GM21381 (cell line): ENCODE data around the gene SERPINA1.
A peak's percentile ranks its signal among the peaks of the same experiment; 100 is the strongest.

Experiments
- ATAC-seq: cut with Tn5 transposase; IDR thresholded peaks from one replicate; pipeline ENCODE4 v1.9.1; 2021; ENCODE audit warnings: mild to moderate bottlenecking, moderate library complexity; ENCODE audit not compliant: unreplicated experiment

Gene SERPINA1

DNA sequence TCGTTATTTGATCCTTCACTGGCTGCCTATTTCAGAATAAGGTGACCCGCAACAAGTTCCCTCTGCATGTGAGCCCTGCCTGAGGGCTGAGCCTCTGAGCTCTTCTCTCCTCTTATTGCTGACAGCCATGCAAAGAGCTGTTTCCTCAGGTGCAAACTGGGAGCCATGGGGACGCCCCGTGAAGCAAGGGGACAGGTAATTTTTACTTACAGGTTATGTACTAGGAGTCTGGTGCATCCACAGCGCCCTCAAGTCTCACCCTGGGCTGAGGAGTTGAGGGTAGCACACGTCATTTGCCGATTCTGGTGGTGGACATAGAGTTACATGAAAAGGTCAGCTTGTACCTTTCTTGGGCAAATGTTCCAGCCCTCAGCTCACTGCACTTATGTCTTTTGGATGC is 39.1 kb downstream of the SERPINA1 start:
- no peak for ATAC-seq

DNA sequence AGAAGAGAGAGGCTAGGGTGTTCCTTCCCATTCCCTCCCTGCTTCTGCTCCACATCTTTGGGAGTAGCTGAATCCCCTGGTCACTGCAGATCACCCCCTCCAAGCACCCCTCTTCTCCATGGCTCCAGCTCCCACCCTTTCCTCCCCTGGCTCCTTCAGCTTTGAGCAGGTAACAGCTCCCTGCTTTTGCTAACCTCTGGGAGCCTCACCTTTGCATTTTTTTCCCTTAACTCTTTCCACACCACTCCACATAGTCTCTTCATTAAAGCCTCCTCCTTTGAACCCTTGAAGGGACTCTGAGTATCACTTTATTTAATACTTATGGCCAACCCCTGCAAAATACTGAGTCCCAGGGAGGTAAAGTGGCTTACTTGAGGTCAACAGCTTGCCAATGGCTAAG is 39.6 kb downstream of the SERPINA1 start:
- no peak for ATAC-seq

DNA sequence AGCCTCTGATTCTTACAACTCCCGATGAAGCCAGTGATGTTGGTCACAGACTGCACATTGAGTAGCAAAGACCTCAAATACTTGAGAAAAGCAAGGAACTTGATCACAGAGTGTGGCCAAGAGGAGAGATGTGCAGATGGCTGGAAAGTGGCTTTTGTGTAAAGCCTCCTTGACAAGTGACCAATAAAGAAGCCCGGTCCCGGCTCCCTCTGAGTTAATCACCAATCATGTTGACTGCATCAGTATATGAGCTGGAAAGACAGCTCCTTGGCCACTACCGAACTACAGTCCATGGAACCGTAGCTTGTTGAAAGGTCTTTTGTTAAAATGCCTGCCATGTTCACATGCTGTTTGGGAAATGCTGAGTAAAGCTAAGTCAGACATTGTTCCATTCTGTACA is 41.6 kb downstream of the SERPINA1 start:
- no peak for ATAC-seq

DNA sequence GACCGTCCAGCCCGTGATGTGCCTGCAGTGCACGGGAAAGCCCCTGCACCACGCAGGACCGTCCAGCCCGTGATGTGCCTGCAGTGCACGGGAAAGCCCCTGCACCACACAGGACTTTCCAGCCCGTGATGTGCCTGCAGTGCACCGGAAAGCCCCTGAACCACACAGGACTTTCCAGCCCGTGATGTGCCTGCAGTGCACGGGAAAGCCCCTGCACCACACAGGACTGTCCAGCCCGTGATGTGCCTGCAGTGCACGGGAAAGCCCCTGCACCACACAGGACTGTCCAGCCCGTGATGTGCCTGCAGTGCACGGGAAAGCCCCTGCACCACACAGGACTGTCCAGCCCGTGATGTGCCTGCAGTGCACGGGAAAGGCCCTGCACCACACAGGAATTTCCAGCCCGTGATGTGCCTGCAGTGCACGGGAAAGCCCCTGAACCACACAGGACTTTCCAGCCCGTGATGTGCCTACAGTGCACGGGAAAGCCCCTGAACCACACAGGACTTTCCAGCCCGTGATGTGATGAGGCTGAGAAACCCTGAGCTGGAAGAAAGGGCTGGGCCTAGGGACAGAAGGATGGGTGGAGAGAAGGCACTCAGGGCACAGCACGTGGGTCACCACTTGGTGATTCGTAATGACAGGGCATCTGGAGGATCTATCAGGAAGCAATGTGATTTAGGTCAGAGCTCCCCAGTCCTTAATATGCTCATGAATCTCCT is 42.2 kb downstream of the SERPINA1 start:
- ATAC-seq, result peak; percentile 57

DNA sequence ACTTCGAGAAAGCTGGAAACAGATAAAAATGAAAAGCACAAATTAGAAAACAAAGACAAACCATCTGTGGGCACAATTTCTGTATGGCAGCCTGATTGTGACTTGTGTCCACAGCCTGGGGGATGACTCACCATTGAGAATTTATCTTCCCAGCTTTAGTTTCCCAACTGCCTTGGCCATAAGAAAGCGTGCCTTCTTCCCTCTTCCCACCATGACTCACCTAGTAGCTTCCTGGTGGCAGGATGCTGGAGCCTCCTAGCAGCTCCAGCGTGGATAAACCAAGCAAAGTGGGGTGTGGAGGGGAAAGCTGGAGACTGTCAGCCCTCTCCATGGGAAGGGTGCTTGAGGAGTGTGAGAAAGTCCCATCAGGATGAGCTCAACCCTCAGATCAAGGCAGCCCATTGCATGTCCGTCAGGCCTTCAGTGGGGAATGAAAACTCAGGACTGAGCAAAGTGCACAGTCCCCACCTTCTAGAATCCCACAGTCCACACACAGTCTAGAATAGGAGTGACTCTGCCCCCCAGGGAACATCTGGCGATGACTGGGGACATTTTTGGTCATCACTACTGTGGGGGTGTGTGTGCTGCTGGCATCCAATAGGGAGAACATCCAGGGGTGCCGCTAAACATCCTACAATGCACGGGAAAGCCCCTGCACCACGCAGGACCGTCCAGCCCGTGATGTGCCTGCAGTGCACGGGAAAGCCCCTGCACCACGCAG is 42.9 kb downstream of the SERPINA1 start:
- ATAC-seq, result no peak

DNA sequence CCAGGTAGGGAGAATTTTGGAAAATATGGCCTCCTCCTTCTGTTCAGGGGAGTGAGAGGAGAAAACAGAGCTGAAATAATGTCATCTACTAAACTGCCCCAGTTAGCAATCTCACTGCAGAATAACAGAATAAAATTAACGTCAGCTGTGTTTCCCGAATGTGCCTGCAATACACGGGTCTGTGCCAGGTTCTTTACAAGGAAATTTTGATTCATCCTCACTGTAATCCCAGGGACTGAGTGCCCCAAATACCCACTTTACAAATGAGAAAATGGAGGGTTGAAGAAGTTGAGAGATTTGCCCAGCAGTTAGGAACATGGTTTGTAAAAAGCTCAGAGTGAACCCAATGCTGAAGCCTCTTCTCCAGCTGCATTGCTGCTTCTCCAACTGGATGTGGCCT is 44.0 kb downstream of the SERPINA1 start:
- no peak for ATAC-seq

DNA sequence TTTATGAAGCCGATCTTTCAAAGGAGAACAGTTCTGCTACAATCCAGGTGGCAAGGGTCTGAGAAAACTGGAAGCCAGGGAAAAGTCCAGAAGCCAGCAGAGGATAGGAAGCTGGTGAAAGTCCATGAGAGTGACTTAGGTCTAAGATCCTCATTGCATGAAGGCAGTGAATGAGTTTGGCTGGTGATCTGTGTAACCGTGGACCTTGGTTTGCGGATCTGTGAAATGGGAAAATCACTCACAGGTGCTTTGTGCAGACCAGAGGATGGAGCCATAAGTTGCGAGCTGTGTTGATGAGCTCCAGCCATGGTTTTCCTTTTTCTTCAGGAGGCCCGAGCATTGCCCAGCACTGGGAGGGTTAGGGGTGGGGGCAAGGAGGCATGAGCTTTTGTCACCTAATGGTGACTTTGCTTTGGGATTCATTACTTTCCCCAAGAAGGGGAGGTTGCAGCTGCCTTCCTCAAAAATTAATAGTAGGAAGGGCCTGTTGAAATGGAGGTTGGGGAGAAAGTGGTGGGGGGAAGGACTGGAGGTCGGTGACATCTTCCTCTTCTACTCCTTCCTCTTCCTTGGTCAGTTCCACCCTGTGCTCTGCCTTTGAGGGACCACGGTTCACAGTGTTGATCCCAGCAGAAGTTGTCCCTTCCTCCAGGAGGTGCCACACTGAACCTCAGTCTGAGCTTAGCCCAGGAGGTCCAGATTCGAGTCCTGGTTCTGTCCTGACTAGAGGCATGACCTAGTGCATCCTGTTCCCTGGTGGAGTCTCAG is 45.0 kb downstream of the SERPINA1 start:
- ATAC-seq, result no peak

DNA sequence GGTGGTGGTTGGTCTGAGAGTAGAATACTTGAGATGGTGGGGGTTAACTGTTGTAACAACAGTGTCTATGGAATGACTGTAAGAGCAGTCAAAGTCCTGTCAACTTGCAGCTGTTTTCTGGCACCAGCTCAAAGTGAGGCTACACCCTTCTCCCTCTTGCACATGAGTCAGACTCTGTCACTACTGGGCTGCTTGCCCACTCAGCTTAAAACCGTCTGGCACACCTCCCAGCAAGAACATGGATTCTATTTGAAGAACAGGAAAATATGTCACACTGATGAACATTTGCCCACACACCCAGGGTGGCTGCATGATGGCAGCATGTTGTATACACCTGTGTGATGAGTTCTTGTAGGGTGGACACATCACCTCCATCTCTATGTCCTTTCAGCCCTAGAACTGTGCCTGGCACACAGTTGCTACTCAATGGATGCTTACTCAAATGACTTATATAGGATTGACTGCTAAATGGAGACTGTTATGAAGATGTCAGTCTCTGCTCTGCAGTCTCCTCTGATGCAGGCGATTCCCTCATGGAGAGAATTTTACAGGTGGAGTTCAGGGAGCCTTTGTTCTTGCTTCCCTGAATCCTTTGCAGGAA is 46.0 kb downstream of the SERPINA1 start:
- ATAC-seq, result no peak

DNA sequence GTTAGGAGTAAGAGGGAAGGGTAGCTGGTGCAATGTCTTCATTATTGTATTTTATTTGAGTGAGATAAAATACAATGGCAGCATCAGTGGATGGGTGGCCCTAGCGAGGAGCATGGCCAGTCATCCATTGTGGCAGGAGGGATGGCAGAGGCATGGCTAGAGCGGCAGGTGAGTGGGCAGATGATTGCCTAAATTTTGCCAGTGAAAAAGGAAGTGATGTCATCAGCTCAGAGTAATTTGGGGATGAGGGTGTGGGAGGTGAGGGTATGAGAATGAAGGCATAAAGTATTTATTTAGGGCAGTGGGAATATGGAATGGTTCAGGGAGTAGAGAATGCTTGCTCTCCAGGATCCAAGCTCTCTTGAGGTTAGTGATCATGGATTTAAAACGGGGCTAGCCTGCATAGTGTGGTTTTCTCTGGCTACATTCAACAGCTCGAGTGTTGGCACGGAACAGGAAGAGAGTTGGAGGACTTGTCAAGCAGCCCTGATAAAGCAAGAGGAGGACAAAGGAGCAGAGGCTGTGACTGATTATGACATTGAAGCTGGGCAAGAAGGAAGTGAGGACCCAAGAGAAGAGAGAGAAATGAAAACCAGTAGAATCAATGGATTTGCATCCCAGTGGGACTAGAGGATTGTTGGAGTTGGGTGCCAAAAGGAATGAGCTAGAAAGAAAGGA is 46.6 kb downstream of the SERPINA1 start:
- ATAC-seq, result no peak

DNA sequence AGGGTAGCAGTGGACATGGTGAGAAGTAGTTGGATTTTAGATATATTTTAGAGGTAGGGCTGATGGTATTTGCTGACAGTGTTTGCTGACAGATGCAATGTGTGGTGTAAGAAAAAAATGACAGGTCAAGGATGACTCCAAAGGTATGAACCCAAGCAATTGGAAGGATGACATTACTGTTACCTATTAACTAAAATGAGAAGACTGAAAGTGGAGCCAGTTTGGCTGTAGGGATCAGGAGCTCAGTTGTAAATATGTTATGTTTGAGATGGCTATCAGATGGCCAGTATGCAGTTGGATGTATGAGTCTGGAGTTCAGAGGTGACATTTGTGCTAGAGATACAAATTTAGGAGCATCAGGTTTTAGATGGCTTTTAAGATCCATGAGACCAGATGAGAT is 47.9 kb downstream of the SERPINA1 start:
- ATAC-seq, result no peak

DNA sequence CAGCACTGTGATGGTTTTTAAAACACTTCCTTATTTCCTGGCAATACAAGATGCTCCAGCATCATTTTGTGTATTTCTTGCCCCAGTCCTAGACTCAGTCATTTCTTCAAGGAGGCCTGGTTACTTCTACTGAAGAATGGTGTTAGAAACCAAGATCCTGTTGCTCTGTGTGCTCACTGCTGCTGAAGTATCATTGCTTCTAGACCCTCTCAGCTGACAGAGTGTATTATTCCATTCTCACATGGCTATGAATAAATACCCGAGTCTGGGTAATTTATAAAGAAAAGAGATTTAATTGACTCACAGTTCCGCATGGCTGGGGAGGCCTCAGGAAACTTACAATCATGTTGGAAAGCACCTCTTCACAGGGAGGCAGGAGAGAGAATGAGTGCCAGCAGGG is 50.4 kb downstream of the SERPINA1 start:
- ATAC-seq, result no peak

DNA sequence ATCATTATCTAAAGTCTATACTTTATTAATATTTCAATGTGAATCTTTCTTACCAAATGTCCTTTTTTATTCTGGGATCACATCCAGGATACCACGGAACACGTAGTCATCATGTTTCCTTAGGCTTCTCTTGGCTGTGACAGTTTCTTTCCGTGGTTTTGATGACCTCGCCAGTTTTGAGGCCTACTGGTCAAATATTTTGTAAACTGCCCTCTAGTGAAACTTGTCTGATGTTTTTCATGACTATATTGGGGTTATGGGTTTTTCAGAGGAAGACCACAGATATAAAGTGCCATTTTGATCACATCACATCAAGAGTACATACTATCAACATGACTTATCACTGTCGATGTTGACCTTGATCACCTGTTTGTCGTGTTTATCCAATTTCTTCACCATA is 51.1 kb downstream of the SERPINA1 start:
- ATAC-seq, result no peak

DNA sequence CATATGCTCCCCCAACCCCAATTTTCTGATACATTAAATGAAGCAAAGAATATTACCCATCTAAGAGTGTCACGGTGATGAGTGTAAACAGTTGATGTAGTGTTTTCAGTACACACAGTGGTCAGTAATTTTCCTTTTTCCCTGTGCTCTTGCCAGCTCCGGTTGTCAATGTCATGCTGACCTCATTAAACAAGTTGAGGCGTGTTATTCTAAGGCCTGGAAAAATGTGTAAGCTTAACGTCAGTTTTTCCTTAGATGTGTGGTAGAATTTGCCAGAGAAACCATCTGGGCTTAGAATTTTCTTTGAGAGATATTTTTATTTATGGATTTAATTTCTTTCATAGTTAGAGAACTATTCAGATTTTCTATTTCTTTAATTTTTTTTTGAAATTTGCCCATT is 53.5 kb downstream of the SERPINA1 start:
- ATAC-seq, result no peak

DNA sequence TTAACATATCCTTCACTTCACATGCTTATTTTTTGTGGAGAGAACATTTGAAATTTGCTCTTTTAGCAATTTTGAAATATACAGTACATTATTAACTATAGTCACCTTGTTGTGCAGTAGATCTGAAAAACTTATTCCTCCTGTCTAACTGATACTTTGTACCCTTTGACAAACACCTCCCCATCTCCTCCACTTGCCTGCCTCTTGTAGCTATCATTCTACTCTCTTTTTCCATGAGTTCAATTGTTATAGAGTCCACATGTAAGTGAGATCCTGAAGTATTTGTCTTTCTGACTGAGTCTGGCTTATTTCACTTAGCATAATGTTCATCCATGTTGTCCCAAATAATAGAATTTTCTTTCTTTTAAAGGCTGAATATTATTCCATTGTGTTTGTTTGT is 55.8 kb downstream of the SERPINA1 start:
- no peak for ATAC-seq

DNA sequence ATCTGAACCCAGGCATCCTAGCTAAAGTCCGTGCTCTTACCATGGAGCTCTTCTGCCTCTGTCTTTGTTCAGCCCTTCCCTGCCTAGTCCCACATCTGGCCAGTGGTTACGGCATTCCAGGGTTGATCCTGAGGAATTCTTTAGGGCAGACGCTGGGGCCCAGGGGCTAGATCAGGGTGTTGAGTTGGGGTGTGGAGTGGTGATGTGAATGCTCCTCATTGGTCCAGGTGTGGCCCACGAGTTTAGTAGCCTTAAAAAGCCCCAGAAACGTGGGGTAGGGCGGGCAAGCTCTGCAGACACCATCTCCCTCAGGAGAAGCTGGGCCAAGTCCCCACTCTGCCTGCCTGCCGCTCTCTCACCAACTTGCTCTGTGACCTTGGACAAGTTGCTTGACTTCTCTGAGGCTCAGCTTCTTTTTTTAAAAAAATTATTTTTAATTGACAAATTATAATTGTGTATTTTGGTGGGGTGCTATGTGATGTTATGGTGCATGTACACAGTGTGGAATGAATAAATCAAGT is 56.3 kb downstream of the SERPINA1 start:
- no peak for ATAC-seq

DNA sequence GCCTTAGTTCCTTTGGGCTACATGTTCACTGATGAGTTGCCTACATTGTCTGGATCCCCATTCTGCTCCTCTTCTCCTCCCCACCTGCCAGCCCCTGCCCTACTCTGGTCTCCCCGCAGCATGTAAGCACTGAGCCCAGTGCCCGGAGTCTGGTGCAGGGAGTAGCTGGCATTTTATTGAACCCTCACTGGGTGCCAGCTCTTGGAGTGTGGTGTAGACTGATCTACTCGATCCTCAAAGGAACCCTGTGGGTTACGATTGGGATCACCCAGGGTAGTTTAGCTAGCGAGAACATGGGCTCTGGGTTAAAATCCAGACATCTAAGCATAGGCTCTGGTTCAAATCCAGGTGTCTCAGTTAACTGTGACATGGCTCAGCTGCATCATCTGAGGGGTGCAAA is 56.9 kb downstream of the SERPINA1 start:
- ATAC-seq, result no peak

DNA sequence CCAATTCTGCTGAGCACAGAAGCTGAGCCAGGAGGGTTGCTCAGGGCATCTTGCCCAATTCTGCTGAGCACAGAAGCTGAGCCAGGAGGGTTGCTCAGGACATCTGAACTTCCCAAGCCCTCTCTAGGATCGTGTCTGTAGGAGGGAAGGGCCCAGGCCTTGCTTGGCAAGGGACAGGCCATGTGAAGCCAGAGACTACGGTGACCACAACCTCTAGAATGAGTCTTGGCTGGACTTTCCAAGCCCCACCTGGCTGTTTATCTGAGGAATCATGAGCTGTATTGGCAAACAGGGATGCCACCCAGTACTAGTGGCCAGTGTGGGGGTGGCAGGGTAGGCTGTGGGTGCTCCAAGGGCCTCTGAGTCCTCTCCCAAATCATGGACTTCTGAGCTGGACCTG is 57.5 kb downstream of the SERPINA1 start:
- no peak for ATAC-seq

DNA sequence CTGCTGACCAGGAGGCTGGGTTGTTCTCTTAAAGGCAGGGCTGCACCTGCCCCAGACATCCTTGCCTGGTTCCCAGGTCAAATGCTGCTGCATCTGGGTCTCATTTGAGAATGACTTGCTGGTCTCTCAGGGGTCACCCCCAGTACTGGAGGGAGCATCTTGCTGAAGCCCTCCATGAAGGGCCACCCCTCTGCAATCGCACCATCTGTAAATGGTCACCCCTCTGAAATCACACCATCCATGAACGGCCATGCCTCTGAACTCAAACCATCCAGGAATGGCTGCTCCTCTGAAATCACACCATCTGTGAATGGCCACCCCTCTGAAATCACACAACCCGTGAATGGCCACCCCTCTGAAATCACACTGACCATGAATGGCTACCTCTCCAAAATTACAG is 58.0 kb downstream of the SERPINA1 start:
- ATAC-seq, result no peak

DNA sequence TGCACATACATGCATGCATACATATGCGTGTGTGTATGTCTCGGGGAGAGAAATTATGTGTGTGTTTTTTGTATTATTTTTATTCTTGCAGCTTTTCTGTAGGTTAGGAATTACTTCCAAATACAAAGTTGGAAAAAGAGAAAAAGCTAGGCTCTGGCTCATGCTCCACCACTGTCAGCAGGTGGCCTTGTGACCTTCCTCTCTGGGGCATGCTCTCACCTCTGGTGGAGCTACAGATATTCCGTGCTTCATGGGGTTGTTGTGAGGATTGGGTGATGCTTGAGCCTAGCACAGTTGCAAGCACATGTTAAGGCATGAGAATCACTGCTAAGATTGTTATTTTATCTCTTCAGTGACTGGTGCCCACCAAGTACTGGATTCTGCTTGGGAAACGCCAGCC is 58.5 kb downstream of the SERPINA1 start:
- ATAC-seq, result no peak

DNA sequence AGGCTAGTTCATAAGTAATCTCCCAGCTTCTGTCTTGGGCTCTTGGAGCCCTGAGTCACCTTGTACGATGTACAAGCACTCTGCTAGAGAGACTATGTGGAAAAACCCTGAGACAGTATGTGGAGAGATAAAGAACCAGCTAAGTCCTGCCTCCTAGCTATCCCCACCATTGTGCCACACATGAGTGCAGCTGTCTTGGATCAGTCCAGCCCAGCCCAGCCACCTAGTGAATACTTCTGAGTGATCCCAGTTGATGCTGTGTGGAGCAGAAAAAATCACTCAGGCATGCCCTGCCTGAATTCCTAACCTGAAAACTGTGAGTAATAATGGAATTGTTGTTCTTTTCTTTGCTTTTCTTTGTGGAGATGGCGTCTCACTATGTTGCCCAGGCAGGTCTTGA is 60.2 kb downstream of the SERPINA1 start:
- no peak for ATAC-seq
